A673 (cell line): ENCODE data around the gene GRHL1. TPM values are rescaled to one million over a fixed set of nuclear protein-coding genes. Genes with fewer than 3 reads are reported as not detected.

Experiments
- BruUV-seq: library from RNA; stranded (reverse); fragments of 400-500 nt; replicated peaks from 2 replicates; lab custom pipeline; 2021; lab: Mats Ljungman, UMichigan
- CTCF ChIA-PET: fragments of 300-600 bp; sonication (Branson Sonifier 250); formaldehyde crosslinking; loops from one replicate; lab custom pipeline; 2022; ENCODE audit warnings: antibody characterized with exemption; lab: Charles Lee
- POLR2A ChIA-PET: fragments of 300-600 bp; sonication (Branson Sonifier 250); formaldehyde crosslinking; loops from one replicate; lab custom pipeline; 2022; ENCODE audit warnings: antibody characterized with exemption; ENCODE audit not compliant: low non-redundant PET; lab: Charles Lee
- DNase-seq: peaks from one replicate; pipeline ENCODE4 v3.0.0-alpha.2; 2015; ENCODE audit warnings: low spot score
- H3K27ac ChIP-seq: fragments of 200-600 bp; sonication (generic); 2 replicates; pipeline ENCODE4 v1.5.1; 2016; ENCODE audit warnings: mixed run types, low read depth, mild to moderate bottlenecking, mixed read lengths, antibody characterized with exemption, low read length; ENCODE audit not compliant: poor library complexity, severe bottlenecking
- H3K27me3 ChIP-seq: fragments of 200-600 bp; sonication (generic); replicated peaks from 2 replicates; pipeline ENCODE4 v1.6.1; 2017; ENCODE audit warnings: mixed run types, low read depth, mild to moderate bottlenecking, mixed read lengths, antibody characterized with exemption, low read length; ENCODE audit not compliant: insufficient read depth, poor library complexity
- H3K36me3 ChIP-seq: fragments of 200-600 bp; sonication (generic); 2 replicates; pipeline ENCODE4 v1.6.1; 2016; ENCODE audit warnings: mixed run types, mild to moderate bottlenecking, mixed read lengths, antibody characterized with exemption, low read length; ENCODE audit not compliant: insufficient read depth, poor library complexity, severe bottlenecking
- H3K4me1 ChIP-seq: fragments of 200-600 bp; sonication (generic); 2 replicates; pipeline ENCODE4 v1.6.1; 2017; ENCODE audit warnings: mixed run types, mild to moderate bottlenecking, mixed read lengths, antibody characterized with exemption, low read length; ENCODE audit not compliant: insufficient read depth, poor library complexity, severe bottlenecking
- H3K4me3 ChIP-seq: fragments of 200-600 bp; sonication (generic); 2 replicates; pipeline ENCODE4 v1.5.1; 2016; ENCODE audit warnings: low read depth, mixed run types, mild to moderate bottlenecking, mixed read lengths, low read length; ENCODE audit not compliant: poor library complexity, severe bottlenecking
- H3K9me3 ChIP-seq: fragments of 200-600 bp; sonication (generic); 2 replicates; pipeline ENCODE4 v1.6.1; 2016; ENCODE audit warnings: mixed run types, low read depth, mild to moderate bottlenecking, mixed read lengths, antibody characterized with exemption, low read length; ENCODE audit not compliant: poor library complexity, severe bottlenecking
- EZH2 ChIP-seq: fragments of 200-600 bp; sonication (generic); IDR thresholded peaks from 2 replicates; pipeline ENCODE4 v1.6.1; 2017; ENCODE audit warnings: borderline replicate concordance, low read depth, mild to moderate bottlenecking, mixed read lengths, antibody characterized with exemption, low read length; ENCODE audit not compliant: poor library complexity, severe bottlenecking
- intact Hi-C: fragments of 100-400 bp; cut with micrococcal nuclease; formaldehyde crosslinking; loops from one replicate; pipeline ENCODE4 v1.10.0; 2022; ENCODE audit not compliant: unreplicated experiment
- total RNA-seq: library from RNA; stranded (reverse); gene quantifications from 2 replicates; pipeline ENCODE4 v1.2.3, GENCODE V29; 2021
- TF ChIP-seq, protein P1 (sequence below): fragments of 300-800, 200-600 bp; sonication (generic); conservative IDR thresholded peaks from 2 replicates; pipeline ENCODE4 v1.5.1; 2017; ENCODE audit warnings: low read depth, mild to moderate bottlenecking, antibody characterized with exemption, low read length, moderate library complexity, mixed read lengths

The GRHL1 gene
- total RNA-seq, 1 experiment from 2014 or later, result 0.13 TPM

DNA sequence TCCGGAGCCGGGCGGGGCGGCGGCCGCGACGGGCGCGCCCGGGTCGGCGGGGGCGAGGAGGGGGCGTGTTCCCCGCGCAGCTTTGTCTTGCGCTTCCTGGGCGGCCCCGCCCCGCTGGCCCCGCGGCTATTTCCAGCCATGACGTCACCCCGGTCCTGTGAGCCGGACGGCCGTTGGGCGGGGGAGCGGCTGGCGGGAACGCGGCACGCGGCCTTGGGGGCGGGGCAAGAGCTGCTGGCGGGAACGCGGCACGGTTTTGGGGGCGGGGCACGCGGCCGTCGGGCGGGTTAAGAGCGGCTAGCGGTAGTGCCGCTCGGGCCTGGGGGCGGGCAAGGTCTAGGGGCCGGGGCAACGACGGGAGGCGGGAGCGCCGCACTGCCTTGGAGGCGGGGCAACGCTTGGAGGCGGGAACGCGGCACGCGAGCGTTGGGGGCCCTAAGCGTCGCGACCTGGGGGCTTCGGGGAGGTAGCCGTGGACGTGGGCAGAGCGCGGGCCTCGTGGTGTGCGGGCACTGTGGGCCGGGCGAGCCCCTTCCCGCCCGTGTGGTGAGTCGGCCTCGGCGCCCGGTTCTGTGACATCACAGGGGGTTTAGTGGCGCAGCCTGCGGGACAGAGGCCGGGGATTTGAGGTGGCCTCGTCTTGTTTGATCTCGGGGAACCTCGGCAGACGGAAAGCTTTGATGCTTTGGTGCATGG, 92.6 kb downstream of the GRHL1 start:
- no peak for TF ChIP-seq EZH2
- TF ChIP-seq, protein P1, sequence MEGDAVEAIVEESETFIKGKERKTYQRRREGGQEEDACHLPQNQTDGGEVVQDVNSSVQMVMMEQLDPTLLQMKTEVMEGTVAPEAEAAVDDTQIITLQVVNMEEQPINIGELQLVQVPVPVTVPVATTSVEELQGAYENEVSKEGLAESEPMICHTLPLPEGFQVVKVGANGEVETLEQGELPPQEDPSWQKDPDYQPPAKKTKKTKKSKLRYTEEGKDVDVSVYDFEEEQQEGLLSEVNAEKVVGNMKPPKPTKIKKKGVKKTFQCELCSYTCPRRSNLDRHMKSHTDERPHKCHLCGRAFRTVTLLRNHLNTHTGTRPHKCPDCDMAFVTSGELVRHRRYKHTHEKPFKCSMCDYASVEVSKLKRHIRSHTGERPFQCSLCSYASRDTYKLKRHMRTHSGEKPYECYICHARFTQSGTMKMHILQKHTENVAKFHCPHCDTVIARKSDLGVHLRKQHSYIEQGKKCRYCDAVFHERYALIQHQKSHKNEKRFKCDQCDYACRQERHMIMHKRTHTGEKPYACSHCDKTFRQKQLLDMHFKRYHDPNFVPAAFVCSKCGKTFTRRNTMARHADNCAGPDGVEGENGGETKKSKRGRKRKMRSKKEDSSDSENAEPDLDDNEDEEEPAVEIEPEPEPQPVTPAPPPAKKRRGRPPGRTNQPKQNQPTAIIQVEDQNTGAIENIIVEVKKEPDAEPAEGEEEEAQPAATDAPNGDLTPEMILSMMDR, result no peak
- no peaks in the 10 kb centered on the region for H3K4me1 ChIP-seq
- BruUV-seq, result no TSS peak
- H3K27ac ChIP-seq, result no peak overlapping the region
- intact Hi-C loops, result no loop called here
- H3K36me3 ChIP-seq, result peaks cover 5% of the 10 kb centered on the region
- peak overlapping the region; percentile 30 for H3K4me3 ChIP-seq
- ChIA-PET POLR2A (interaction anchor here (0.6 kb wide), 2 partner anchors 235 to 590 kb away, joined by 3 read pairs; no protein-coding TSS in a partner anchor), CTCF (interaction anchor here (0.6 kb wide), 1 partner anchor 54 kb away, joined by 5 read pairs; no protein-coding TSS in a partner anchor)
- peak; percentile 84 for DNase-seq
- no peaks in the 10 kb centered on the region for H3K27me3 ChIP-seq
- no peaks in the 10 kb centered on the region for H3K9me3 ChIP-seq

DNA sequence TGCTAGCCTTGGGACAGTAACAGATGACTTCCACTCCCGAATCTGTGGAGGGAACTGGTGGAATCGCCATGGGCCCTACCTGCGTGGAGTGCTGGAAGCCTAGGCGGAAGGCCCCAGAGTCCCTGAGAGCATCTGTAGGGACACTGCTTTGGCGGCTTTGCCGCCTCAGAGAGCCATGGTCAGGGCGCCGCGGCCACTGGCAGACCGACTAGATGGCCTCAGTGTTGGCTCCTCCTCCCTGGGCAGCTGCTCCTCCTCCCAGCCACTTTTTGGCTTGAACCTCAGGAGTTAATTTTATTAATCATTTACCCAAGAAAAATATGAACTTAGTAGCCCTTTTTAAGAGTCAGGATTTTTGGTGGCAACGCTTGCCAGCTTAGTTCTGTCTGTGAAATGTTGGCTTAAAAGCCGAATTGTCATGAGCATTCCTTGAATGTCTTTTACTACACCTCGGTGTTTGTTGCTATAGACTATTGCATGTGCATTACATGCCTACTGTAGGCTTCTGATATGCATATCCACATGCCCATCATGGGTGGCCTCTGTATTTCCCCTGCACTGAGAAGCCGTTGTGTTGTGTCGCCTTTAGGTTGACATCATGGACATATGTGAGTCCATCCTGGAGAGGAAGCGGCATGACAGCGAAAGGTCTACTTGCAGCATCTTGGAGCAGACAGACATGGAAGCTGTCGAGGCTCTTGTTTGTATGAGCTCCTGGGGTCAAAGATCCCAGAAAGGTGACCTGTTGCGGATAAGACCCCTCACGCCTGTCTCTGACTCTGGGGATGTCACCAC, 94.3 kb downstream of the GRHL1 start:
- BruUV-seq, result no TSS peak
- Histone ChIP-seq H3K9me3 (no peaks in the 10 kb centered on the region), H3K4me3 (no peak overlapping the region), H3K36me3 (peaks cover 5% of the 10 kb centered on the region), H3K27ac (no peak overlapping the region), H3K27me3 (no peaks in the 10 kb centered on the region), H3K4me1 (no peaks in the 10 kb centered on the region)
- DNase-seq, result no peak
- CTCF ChIA-PET, result interaction anchor here (3.4 kb wide), 1 partner anchor 61 kb away, joined by 40 read pairs; no protein-coding TSS in a partner anchor
- intact Hi-C loops, result loop anchor here (5.0 kb wide), 1 partner anchor 63 kb away; no protein-coding TSS in a partner anchor
- POLR2A ChIA-PET, result no interaction called here
- TF ChIP-seq EZH2, result no peak
- TF ChIP-seq, protein P1, result no peak

- TF ChIP-seq, protein P1, result no peak
- no peak for TF ChIP-seq EZH2
- Histone ChIP-seq H3K9me3 (no peaks in the 10 kb centered on the region), H3K36me3 (peaks cover 5% of the 10 kb centered on the region), H3K4me3 (no peak overlapping the region), H3K27ac (no peak overlapping the region), H3K27me3 (no peaks in the 10 kb centered on the region), H3K4me1 (no peaks in the 10 kb centered on the region)
- intact Hi-C loops, result loop anchor here (5.0 kb wide), 1 partner anchor 65 kb away; no protein-coding TSS in a partner anchor
- BruUV-seq, result no TSS peak
- no peak for DNase-seq
- CTCF ChIA-PET, result interaction anchor here (0.6 to 3.4 kb wide), 3 partner anchors 62 to 491 kb away, joined by 3 to 40 read pairs (median 6); no protein-coding TSS in a partner anchor
- POLR2A ChIA-PET, result no interaction called here
Measured at GRCh38 chr2:10046931-10047330, 95.4 kb downstream of the GRHL1 start.
